ENCODE results near the gene LRFN4. TPM values are rescaled to one million over a fixed set of nuclear protein-coding genes. Genes with fewer than 3 reads are reported as not detected.

The LRFN4 gene
- total and polyA plus RNA-seq, 2 of the 13 experiments (the other 11 are each of a cell fraction or from before 2014, with no cell fraction given) = 1.3 to 6.8 TPM

- TF ChIP-seq BRF2 (CRISPR knock-in tag; IDR thresholded peaks at IDR 0.05) (0 out of 2 replicates have a peak, but pooled peaks have one; percentile 39), HNRNPL (IDR thresholded peaks at IDR 0.05; ENCODE audit: low read depth, low read length) (no peak), ZNF205 (CRISPR knock-in tag; IDR thresholded peaks at IDR 0.05) (no peak; the same call in 1 of the 2 replicates), ZNF256 (CRISPR knock-in tag; conservative IDR thresholded peaks at IDR 0.05) (no peak), HMGA1 (CRISPR knock-in tag; conservative IDR thresholded peaks at IDR 0.05) (no peak), ZFP90 (CRISPR knock-in tag; IDR thresholded peaks at IDR 0.05; ENCODE audit: borderline replicate concordance) (no peak; the same call in 1 of the 2 replicates), HDAC1 (CRISPR knock-in tag; IDR thresholded peaks at IDR 0.05) (no peak; the same call in 1 of the 2 replicates), PAXIP1 (CRISPR knock-in tag; conservative IDR thresholded peaks at IDR 0.05) (no peak), REST (IDR thresholded peaks at IDR 0.05; ENCODE audit: borderline replicate concordance in 1 of 2, low read depth in 1 of 2, low read length in 2 of 2) (peak in 1 of 2 experiments; percentile 49; a peak in 2 of 4 replicates), ZNF652 (CRISPR knock-in tag; IDR thresholded peaks at IDR 0.05; ENCODE audit: borderline replicate concordance, low read depth) (no peak), RARG (CRISPR knock-in tag; IDR thresholded peaks at IDR 0.05; ENCODE audit: low read depth) (no peak), ZNF547 (CRISPR knock-in tag; IDR thresholded peaks at IDR 0.05) (peak; percentile 67; the same call in 1 of the 2 replicates), ZSCAN5A (CRISPR knock-in tag; IDR thresholded peaks at IDR 0.05; ENCODE audit: borderline replicate concordance) (0 out of 2 replicates have a peak, but pooled peaks have one; percentile 29), RAD51 (IDR thresholded peaks at IDR 0.05; ENCODE audit: borderline replicate concordance) (no peak), SIX4 (CRISPR knock-in tag; IDR thresholded peaks at IDR 0.05) (no peak), NCOR1 (IDR thresholded peaks at IDR 0.05; ENCODE audit: borderline replicate concordance, low read length) (no peak), MTA1 (CRISPR knock-in tag; IDR thresholded peaks at IDR 0.05; ENCODE audit: borderline replicate concordance) (0 out of 2 replicates have a peak, but pooled peaks have one; percentile 18)
- TF ChIP-seq, protein P1, sequence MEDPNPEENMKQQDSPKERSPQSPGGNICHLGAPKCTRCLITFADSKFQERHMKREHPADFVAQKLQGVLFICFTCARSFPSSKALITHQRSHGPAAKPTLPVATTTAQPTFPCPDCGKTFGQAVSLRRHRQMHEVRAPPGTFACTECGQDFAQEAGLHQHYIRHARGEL (CRISPR knock-in tag; IDR thresholded peaks at IDR 0.05) = no peak
These were observed 13.7 kb upstream of the LRFN4 start, which contains the start of gene RCE1 (continued) for GRCh38 chr11:66842896-66843775.
